ENCODE data around the gene ABHD4. TPM values are rescaled to one million over a fixed set of nuclear protein-coding genes. Genes with fewer than 3 reads are reported as not detected.
A peak's percentile ranks its signal among the peaks of the same experiment; 100 is the strongest.

Gene ABHD4
- total RNA-seq, 4 donors from 2014 or later: 18.7 to 42.3 (median 27.7) TPM

GRCh38 chr14:22596354-22596879 lies 1.7 kb upstream of the ABHD4 start:
- H3K27me3 ChIP-seq: no peaks in the 10 kb centered on the region
- WGBS: 89% methylated on average over 3 of the region's 3 CpGs

GRCh38 chr14:22597265-22597664 lies 835 bp upstream of the ABHD4 start:
- no peak for DNase-seq (ENCODE audit: extremely low spot score)
- intact Hi-C loops (cut with DNase I): no loop called here
- no peaks in the 10 kb centered on the region for H3K27me3 ChIP-seq
- H3K27ac ChIP-seq (replicated peaks in 1 of 4): no peak overlapping the region
- TF ChIP-seq POLR2A (IDR thresholded peaks at IDR 0.05; ENCODE audit: low read depth) (no peak), CTCF (IDR thresholded peaks at IDR 0.05) (no peak), EP300 (IDR thresholded peaks at IDR 0.05) (no peak), POLR2AphosphoS5 (IDR thresholded peaks at IDR 0.05) (no peak)
- peaks cover 5 to 10% (median 9%) of the 10 kb centered on the region in 4 donors for H3K36me3 ChIP-seq
- no peaks in the 10 kb centered on the region for H3K9me3 ChIP-seq
- peaks cover 16 to 44% (median 30%) of the 10 kb centered on the region in 4 donors for H3K4me1 ChIP-seq
- 83% methylated on average over 5 of the region's 6 CpGs for WGBS
- peak overlapping the region in 2 of 4 donors; percentile 65 to 80 for H3K4me3 ChIP-seq

More at GRCh38 chr14:22596354-22596879, 1.7 kb upstream of the ABHD4 start:
- intact Hi-C loops (cut with DNase I): no loop called here
- Histone ChIP-seq H3K36me3 (peaks cover under 1 to 1% (median 1%) of the 10 kb centered on the region in 4 donors), H3K9me3 (no peaks in the 10 kb centered on the region), H3K4me3 (no peak overlapping the region), H3K4me1 (peaks cover 16 to 36% (median 30%) of the 10 kb centered on the region in 4 donors), H3K27ac (replicated peaks in 1 of 4) (no peak overlapping the region)
- DNase-seq (ENCODE audit: extremely low spot score): no peak
- TF ChIP-seq CTCF (IDR thresholded peaks at IDR 0.05) (no peak), EP300 (IDR thresholded peaks at IDR 0.05) (no peak), POLR2A (IDR thresholded peaks at IDR 0.05; ENCODE audit: low read depth) (no peak), POLR2AphosphoS5 (IDR thresholded peaks at IDR 0.05) (no peak)

GRCh38 chr14:22597771-22598098 lies 365 bp upstream of the ABHD4 start:
- TF ChIP-seq CTCF (IDR thresholded peaks at IDR 0.05) (no peak), POLR2A (IDR thresholded peaks at IDR 0.05; ENCODE audit: low read depth) (no peak), EP300 (IDR thresholded peaks at IDR 0.05) (no peak), POLR2AphosphoS5 (IDR thresholded peaks at IDR 0.05) (no peak)
- Histone ChIP-seq H3K27ac (replicated peaks in 1 of 4) (peak overlapping the region; percentile 85 to 91 (median 89)), H3K4me1 (peaks cover 16 to 46% (median 30%) of the 10 kb centered on the region in 4 donors), H3K27me3 (no peaks in the 10 kb centered on the region), H3K9me3 (no peaks in the 10 kb centered on the region), H3K4me3 (peak overlapping the region; percentile 65 to 84 (median 73)), H3K36me3 (peaks cover 7 to 15% (median 14%) of the 10 kb centered on the region in 4 donors)
- WGBS: 18% methylated on average over 9 of the region's 9 CpGs
- intact Hi-C loops (cut with DNase I): no loop called here
- DNase-seq (ENCODE audit: extremely low spot score): no peak

- Histone ChIP-seq H3K4me1 (peaks cover 16 to 46% (median 30%) of the 10 kb centered on the region in 4 donors), H3K4me3 (peak overlapping the region; percentile 65 to 84 (median 73)), H3K36me3 (peaks cover 19 to 26% (median 25%) of the 10 kb centered on the region in 4 donors), H3K27me3 (no peaks in the 10 kb centered on the region), H3K9me3 (no peaks in the 10 kb centered on the region), H3K27ac (replicated peaks in 1 of 4) (peak overlapping the region; percentile 85 to 91 (median 89))
- 0% methylated on average over 5 of the region's 5 CpGs for WGBS
- DNase-seq (ENCODE audit: extremely low spot score): no peak
- intact Hi-C loops (cut with DNase I): no loop called here
- TF ChIP-seq CTCF (IDR thresholded peaks at IDR 0.05): peak; percentile 27 to 36 (median 36)
- TF ChIP-seq POLR2A (IDR thresholded peaks at IDR 0.05; ENCODE audit: low read depth): no peak
- TF ChIP-seq EP300 (IDR thresholded peaks at IDR 0.05): no peak
- peak; percentile 56 to 57 for TF ChIP-seq POLR2AphosphoS5 (IDR thresholded peaks at IDR 0.05)
These were observed 770 bp downstream of the ABHD4 start for GRCh38 chr14:22598896-22599244.

- TF ChIP-seq POLR2A (IDR thresholded peaks at IDR 0.05; ENCODE audit: low read depth) (no peak), EP300 (IDR thresholded peaks at IDR 0.05) (no peak), POLR2AphosphoS5 (IDR thresholded peaks at IDR 0.05) (no peak), CTCF (IDR thresholded peaks at IDR 0.05) (no peak)
- Histone ChIP-seq H3K27me3 (no peaks in the 10 kb centered on the region), H3K27ac (replicated peaks in 1 of 4) (peak overlapping the region; percentile 85 to 91 (median 89)), H3K36me3 (peaks cover 23 to 31% (median 30%) of the 10 kb centered on the region in 4 donors), H3K4me1 (peaks cover 16 to 46% (median 30%) of the 10 kb centered on the region in 4 donors), H3K4me3 (peak overlapping the region; percentile 65 to 84 (median 73)), H3K9me3 (no peaks in the 10 kb centered on the region)
- DNase-seq (ENCODE audit: extremely low spot score): no peak
- 93% methylated on average over 3 of the region's 3 CpGs for WGBS
- intact Hi-C loops (cut with DNase I): no loop called here
These were observed 1.2 kb downstream of the ABHD4 start for GRCh38 chr14:22599349-22599748.
